ENCODE measurements around the gene EBPL. TPM values are rescaled to one million over a fixed set of nuclear protein-coding genes. Genes with fewer than 3 reads are reported as not detected.
A peak's percentile ranks its signal among the peaks of the same experiment; 100 is the strongest.
"Not testable (repeated sequence)": the region's sequence is repeated elsewhere in the genome, so short reads cannot be mapped to it uniquely, and the experiment has no call there.

Gene EBPL
- polyA plus RNA-seq, 1 of the 3 experiments (the other 2 are of a cell fraction): 113 TPM

DNA sequence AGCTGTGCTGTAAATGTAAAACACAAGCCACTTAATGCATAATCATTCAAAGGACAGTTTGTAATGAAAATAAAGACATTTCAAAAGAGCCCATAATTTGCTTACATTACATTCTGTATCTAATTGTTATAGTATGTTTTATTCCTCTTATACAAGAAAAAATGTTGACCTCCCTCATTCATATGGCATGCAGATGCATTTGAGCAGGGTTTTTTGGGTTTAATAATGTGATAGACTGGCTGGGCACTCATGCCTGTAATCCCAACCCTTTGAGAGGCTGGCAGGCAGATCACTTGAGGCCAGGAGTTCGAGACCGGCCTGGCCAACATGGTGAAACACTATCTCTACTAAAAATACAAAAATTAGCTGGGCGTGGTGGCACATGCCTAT, 74.6 kb downstream of the EBPL start (continued):
- no peak for TF ChIP-seq GABPA (IDR thresholded peaks at IDR 0.05; ENCODE audit: low read depth)
- TF ChIP-seq, protein P1, sequence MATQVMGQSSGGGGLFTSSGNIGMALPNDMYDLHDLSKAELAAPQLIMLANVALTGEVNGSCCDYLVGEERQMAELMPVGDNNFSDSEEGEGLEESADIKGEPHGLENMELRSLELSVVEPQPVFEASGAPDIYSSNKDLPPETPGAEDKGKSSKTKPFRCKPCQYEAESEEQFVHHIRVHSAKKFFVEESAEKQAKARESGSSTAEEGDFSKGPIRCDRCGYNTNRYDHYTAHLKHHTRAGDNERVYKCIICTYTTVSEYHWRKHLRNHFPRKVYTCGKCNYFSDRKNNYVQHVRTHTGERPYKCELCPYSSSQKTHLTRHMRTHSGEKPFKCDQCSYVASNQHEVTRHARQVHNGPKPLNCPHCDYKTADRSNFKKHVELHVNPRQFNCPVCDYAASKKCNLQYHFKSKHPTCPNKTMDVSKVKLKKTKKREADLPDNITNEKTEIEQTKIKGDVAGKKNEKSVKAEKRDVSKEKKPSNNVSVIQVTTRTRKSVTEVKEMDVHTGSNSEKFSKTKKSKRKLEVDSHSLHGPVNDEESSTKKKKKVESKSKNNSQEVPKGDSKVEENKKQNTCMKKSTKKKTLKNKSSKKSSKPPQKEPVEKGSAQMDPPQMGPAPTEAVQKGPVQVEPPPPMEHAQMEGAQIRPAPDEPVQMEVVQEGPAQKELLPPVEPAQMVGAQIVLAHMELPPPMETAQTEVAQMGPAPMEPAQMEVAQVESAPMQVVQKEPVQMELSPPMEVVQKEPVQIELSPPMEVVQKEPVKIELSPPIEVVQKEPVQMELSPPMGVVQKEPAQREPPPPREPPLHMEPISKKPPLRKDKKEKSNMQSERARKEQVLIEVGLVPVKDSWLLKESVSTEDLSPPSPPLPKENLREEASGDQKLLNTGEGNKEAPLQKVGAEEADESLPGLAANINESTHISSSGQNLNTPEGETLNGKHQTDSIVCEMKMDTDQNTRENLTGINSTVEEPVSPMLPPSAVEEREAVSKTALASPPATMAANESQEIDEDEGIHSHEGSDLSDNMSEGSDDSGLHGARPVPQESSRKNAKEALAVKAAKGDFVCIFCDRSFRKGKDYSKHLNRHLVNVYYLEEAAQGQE (IDR thresholded peaks at IDR 0.05; ENCODE audit: low read depth, low read length): no peak

GRCh38 chr13:49615836-49616675, 75.2 kb downstream of the EBPL start:
- H3K9ac ChIP-seq: no peak overlapping the region
- no peaks in the 10 kb centered on the region for H3K9me3 ChIP-seq
- no peaks in the 10 kb centered on the region for H3K9me2 ChIP-seq
- peak overlapping the region in 1 of 2 experiments; percentile 22; a peak in 2 of 4 replicates for H3K27ac ChIP-seq (ENCODE audit: low read depth in 2 of 2, low read length in 1 of 2)
- no peaks in the 10 kb centered on the region for H3K27me3 ChIP-seq (ENCODE audit: insufficient read depth)
- peak overlapping the region; percentile 71 for H2AFZ ChIP-seq (ENCODE audit: low read depth)
- H3K4me1 ChIP-seq (ENCODE audit: control insufficient read depth in 1 of 2, insufficient read depth in 2 of 2, low read depth in 1 of 2, low read length in 1 of 2): no peaks in the 10 kb centered on the region; a peak in 1 of 4 replicates
- H4K20me1 ChIP-seq (ENCODE audit: insufficient read depth): no peaks in the 10 kb centered on the region
- no peak overlapping the region for H3K4me2 ChIP-seq
- POLR2A ChIA-PET: no interaction called here
- CTCF ChIA-PET: interaction anchor here (1.2 to 3.3 kb wide), 2 partner anchors 9 to 517 kb away, joined by 3 to 23 read pairs; no protein-coding TSS in a partner anchor
- no peak for DNase-seq
- TF ChIP-seq FOSL2 (IDR thresholded peaks at IDR 0.05; ENCODE audit: borderline replicate concordance, low read depth) (no peak), TEAD4 (IDR thresholded peaks at IDR 0.05; ENCODE audit: borderline replicate concordance, insufficient read depth) (no peak), YY1 (IDR thresholded peaks at IDR 0.05; ENCODE audit: low read depth) (no peak), EZH2phosphoT487 (IDR thresholded peaks at IDR 0.05; ENCODE audit: borderline replicate concordance, low read depth) (no peak), RCOR1 (IDR thresholded peaks at IDR 0.05; ENCODE audit: low read length) (no peak), FOXM1 (IDR thresholded peaks at IDR 0.05; ENCODE audit: low read depth) (no peak), TCF12 (IDR thresholded peaks at IDR 0.05) (no peak), SIN3A (IDR thresholded peaks at IDR 0.05; ENCODE audit: borderline replicate concordance, low read depth, low read length) (no peak), CHD2 (IDR thresholded peaks at IDR 0.05; ENCODE audit: low read length, partially characterized antibody) (no peak), TAF1 (IDR thresholded peaks at IDR 0.05; ENCODE audit: borderline replicate concordance, low read depth, low read length) (no peak), RXRA (IDR thresholded peaks at IDR 0.05; ENCODE audit: borderline replicate concordance, low read depth) (no peak), GATA2 (CRISPR knock-in tag; IDR thresholded peaks at IDR 0.05) (no peak)
- TF ChIP-seq, protein P2, sequence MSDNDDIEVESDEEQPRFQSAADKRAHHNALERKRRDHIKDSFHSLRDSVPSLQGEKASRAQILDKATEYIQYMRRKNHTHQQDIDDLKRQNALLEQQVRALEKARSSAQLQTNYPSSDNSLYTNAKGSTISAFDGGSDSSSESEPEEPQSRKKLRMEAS (IDR thresholded peaks at IDR 0.05; ENCODE audit: low read depth): no peak
- TF ChIP-seq, protein P1 (IDR thresholded peaks at IDR 0.05; ENCODE audit: low read depth, low read length): no peak
- TF ChIP-seq, protein P3, sequence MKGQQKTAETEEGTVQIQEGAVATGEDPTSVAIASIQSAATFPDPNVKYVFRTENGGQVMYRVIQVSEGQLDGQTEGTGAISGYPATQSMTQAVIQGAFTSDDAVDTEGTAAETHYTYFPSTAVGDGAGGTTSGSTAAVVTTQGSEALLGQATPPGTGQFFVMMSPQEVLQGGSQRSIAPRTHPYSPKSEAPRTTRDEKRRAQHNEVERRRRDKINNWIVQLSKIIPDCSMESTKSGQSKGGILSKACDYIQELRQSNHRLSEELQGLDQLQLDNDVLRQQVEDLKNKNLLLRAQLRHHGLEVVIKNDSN (IDR thresholded peaks at IDR 0.05; ENCODE audit: borderline replicate concordance, low read depth): no peak
- H3K36me3 ChIP-seq (replicated peaks in 1 of 2; ENCODE audit: control insufficient read depth in 1 of 2, insufficient read depth in 2 of 2, low read length in 1 of 2): no peaks in the 10 kb centered on the region
- H3K79me2 ChIP-seq (ENCODE audit: insufficient read depth): no peaks in the 10 kb centered on the region
- WGBS (ENCODE audit: low lambda C conversion rate): 71% methylated on average over 8 of the region's 8 CpGs
- H3F3A ChIP-seq (replicated peaks; ENCODE audit: insufficient read depth): no peaks in the 10 kb centered on the region
- H3K4me3 ChIP-seq (ENCODE audit: low read depth in 2 of 2, low read length in 1 of 2): no peak overlapping the region

DNA sequence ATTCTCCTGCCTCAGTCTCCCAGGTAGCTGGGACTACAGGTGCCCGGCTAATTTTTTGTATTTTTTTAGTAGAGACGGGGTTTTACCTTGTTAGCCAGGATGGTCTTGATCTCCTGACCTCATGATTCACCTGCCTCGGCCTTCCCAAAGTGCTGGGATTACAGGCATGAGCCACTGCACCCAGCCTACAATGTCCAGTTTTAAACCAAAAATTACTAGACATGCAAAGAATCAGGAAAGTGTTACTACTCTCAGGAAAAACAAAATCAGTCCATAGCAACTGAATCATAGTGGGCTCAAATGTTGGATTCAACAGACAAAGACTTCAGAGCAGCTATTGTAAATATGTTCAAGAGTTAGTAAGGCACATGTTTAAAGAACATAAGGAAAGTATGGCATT, 79.2 kb downstream of the EBPL start:
- POLR2A ChIA-PET; H3K79me2 ChIP-seq (ENCODE audit: insufficient read depth); H3K4me2 ChIP-seq; DNase-seq; H3K27ac ChIP-seq (ENCODE audit: low read depth in 2 of 2, low read length in 1 of 2); H3K4me3 ChIP-seq (ENCODE audit: low read depth in 2 of 2, low read length in 1 of 2); H3K9me3 ChIP-seq; H3K9ac ChIP-seq; H3K4me1 ChIP-seq (ENCODE audit: control insufficient read depth in 1 of 2, insufficient read depth in 2 of 2, low read depth in 1 of 2, low read length in 1 of 2); H4K20me1 ChIP-seq (ENCODE audit: insufficient read depth); H3K36me3 ChIP-seq (replicated peaks in 1 of 2; ENCODE audit: control insufficient read depth in 1 of 2, insufficient read depth in 2 of 2, low read length in 1 of 2); H2AFZ ChIP-seq (ENCODE audit: low read depth); H3F3A ChIP-seq (replicated peaks; ENCODE audit: insufficient read depth); H3K27me3 ChIP-seq (ENCODE audit: insufficient read depth); H3K9me2 ChIP-seq: not testable (repeated sequence)
- 67% methylated on average over 3 of the region's 3 CpGs for WGBS (ENCODE audit: low lambda C conversion rate)
- CTCF ChIA-PET: interaction anchor here (1.0 kb wide), 1 partner anchor 18 kb away, joined by 3 read pairs; no protein-coding TSS in a partner anchor

All from SK-N-SH (cell line).